GM03348 (cell line): ENCODE measurements around the gene FAM78A.

Source experiments
- DNase-seq: peaks from one replicate; pipeline ENCODE4 v3.0.0; 2012; ENCODE audit warnings: low spot score

The FAM78A gene

DNA sequence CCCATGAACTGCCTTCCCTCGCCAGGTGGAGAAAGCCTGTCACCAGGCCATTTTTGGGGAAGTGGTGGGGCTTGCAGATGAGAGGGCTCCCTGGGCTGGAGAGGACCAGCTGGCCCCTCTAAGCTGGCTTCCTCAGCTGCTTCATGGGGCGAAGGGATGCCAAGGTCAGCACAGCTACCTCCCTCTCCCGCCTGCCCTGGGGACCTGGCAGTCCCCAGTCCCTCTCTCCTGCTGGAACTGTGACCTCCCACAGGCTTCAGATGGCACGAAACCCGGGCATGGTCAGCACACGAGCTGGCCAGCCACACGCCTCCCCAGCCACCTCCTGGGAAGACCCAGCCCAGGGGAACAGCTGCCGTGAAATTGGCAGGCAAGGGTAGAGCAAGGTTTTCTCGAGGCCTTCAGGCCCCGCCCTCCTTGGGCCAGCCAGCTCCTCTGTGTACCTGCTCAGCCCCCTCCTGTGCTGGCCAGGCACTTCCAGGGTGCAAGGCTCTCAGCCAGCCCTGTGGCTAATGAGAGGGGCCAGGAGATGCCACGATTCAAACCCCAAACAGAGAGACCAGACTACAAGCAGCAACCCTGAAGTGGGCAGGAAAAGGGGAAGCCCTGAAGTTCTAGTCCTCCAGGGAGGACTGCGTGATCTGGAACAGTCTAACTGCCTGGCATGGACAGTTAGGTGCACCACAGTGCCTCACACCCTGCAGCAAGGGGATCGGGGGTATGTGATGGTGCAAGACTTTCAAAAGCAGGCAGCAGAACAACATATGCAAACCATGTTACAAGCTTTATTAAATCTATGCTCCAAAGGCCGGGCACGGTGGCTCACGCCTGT is 26.1 kb upstream of the FAM78A start:
- DNase-seq: no peak

DNA sequence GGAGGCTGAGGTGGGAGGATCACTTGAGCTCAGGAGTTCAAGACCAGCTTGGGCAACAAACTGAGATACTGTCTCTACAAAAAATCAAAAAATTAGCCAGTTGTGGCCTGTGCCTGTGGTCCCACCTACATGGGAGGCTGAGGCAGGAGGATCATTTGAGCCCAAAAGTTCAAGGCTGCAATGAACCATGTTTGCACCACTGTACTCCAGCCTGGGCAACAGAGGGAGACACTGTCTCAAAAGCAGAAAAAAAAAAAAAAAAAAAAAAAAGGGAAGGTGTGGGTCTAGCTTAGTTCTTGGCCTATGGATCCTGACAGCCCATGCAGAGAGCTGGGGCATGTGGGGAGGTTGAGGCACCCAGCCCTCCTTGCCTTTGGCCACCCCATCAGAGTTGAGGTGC is 24.1 kb upstream of the FAM78A start:
- no peak for DNase-seq

DNA sequence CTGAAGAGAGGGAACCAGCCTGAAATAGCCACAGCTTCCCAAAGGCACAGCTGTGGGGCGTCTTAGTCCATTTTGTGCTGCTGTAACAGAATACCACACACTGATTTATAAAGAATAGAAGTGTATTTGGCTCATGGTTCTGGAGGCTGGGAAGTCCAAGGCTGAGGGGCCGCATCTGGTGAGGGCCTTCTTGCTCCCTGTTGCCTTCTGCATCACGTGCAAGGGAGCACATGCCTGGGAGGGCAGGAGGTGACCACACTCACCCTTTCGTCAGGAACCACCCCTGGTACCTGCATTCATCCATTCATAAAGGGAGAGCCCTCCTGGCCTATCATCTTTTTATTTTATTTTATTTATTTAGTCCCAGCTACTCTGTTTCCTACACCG is 23.6 kb upstream of the FAM78A start:
- no peak for DNase-seq

DNA sequence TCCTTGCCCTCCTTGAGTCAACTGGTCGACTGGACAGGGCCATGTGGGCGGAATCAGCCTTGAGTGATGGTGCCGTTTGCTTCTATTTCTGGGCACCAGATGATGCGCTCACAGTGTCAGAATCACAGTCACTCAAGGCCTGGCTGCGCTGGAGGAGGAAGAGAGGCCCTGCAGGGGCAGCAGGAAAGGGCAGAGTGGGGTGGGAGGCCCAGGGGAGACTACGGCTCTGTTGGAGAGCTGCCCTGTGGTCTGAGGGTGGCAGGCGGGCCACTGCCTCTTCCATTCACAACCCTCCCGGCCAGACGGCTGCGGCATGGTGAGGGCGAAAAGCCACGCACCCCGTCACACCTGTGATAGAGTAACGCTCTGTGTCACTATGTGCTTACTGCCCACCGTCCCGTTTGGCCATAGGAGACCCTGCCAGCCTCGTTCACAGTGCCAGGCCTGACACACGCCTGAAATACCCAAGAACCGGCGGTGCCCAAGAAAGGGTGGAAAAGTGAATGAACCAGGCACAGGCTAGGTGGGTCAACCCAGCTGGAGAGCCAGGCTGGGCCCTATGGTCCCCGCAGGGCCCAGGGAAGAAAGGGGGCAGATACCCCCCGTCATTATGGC is 23.1 kb upstream of the FAM78A start:
- no peak for DNase-seq

DNA sequence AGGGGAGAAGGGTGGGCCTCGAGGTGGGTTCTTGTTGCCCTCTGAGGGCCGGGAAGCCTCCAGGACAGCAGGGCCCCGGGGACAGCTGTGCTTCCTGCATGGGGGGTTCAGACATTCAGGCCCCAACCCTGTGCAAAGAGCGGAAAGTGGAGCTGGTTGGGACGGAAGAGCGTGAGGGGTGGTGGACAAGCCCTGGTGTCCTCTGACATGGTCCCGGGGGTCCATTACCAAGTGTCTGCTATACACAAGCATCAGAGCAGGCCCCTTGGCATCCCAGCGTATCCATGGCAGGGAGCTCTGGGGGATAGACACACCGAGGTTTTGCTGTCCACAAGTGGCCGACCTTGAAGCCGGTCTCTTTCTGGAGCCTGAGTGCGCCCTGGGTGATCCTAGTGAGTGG is 22.5 kb upstream of the FAM78A start:
- DNase-seq: no peak

DNA sequence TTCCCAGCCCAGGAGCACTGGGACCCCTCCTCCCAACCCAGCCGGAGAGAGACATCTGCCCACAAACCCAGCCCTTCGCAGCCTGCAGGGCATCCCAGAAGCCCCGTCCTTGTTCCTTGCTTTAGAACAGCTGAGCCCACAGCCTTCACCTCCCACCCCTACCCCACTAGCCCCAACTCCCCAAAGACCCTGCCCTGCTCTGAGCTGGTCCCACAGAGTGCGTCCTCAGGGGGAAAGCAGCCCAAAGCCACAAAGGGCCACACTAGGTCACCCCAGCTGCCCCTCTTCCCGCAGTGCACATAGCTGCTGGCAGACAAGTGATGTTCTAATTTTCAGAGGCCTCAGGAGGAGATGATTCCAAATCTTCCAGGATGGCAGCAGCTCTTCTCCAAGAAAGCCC is 22.0 kb upstream of the FAM78A start:
- no peak for DNase-seq

DNA sequence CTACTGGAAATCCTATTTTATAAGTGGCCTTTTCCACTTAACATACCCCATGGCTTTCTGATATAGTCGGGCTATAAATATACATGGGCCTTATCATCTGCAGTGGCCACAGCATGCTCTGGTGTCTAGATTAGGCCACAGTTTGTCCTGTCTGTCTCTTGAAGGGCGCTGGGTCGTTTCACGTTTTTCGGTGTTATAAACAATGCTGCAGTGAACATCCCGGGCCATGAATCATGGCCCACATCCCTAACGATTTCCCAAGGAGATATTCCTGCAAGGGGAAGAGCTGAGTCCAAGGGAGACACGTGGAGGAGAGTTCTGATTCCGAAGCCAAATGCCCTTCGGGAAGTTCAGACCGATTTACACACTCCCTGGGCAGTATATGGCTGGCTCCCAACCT is 21.6 kb upstream of the FAM78A start:
- DNase-seq: no peak

DNA sequence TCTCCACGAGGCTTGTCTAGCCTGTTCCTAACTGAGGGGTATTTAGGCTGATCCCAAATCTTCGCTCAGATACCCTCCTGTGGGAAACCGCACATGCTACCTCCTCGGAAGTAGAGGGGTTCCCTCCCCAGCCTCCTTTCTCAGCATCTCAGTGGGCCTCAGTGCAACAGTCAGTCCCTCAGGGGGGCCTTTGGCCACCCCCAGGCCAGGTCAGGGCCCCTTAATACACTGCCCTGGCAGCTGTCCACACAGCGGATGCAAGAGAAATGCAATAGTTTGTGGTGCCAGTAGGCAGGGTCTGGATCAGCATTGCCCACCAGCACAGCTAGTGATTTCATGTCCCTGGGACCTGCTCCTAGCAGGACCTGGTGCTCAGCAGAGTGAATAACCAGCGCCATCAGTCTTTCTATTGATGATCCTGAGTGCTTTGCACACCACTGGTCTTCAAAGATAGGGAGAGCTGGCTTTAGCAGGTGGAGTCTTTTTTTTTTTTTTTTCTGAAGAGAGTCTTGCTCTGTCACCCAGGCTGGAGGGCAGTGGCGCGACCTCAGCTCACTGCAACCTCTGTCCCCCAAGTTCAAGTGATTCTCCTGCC is 20.7 kb upstream of the FAM78A start:
- DNase-seq: no peak

DNA sequence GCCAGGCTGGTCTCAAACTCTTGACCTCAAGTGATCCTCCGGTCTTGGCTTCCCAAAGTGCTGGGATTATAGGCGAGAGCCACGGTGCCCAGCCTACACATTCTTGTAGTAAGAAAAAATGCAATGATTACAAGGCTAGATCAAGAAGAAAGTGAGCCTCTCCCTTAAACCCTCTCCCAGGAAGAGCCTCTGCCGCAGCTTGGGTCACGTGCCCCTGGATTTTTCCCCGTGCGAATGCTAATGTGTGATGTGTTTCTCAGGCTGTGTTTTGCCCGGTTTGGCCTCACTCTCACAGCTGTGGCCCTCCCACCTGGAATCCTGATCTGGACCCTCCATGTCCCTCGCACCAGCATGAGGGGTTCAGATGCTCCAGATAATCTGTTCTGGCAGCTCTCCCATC is 20.1 kb upstream of the FAM78A start:
- DNase-seq: no peak

DNA sequence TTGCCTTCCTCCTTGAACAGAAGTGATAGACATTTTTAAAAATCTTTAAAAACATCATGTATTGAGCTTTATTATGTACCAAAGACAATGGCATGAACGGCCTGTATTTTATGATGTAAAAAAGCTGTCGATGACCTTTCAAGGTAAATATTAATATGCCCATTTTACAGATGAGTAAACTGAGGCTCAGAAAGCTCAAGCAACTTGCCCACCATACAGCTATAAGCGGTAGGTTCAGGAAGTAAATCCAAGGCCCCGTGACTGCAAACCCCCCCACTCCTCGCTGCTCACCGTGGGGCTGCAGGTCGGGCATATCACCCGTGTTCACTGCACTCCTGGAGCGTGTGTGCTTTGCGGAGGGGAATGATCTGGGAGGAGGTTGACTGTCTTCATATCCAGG is 16.6 kb upstream of the FAM78A start:
- DNase-seq: no peak

DNA sequence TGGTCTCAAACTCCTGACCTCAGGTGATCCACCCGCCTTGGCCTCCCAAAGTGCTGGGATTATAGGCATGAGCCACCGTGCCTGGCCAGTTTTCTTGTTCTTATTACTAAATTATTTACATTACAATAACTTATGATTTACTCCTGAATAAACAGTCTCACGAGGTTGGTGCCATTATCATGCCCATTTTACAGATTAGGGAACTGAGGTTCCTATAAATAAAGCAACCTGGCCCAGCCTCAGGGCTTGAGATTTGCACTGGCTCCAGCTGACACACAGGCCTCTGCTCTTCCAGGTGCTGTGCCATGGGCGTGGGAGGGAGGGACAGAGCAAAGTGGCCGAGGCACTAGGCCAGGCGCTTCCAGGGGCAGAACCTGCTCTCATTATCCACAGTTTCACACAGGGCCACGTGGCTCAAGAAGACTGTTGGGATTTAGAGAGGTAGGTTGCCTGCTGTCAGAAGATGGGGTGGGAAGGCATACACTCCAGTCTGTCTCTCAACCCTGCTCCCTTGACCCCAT is 15.5 kb upstream of the FAM78A start:
- DNase-seq: no peak

DNA sequence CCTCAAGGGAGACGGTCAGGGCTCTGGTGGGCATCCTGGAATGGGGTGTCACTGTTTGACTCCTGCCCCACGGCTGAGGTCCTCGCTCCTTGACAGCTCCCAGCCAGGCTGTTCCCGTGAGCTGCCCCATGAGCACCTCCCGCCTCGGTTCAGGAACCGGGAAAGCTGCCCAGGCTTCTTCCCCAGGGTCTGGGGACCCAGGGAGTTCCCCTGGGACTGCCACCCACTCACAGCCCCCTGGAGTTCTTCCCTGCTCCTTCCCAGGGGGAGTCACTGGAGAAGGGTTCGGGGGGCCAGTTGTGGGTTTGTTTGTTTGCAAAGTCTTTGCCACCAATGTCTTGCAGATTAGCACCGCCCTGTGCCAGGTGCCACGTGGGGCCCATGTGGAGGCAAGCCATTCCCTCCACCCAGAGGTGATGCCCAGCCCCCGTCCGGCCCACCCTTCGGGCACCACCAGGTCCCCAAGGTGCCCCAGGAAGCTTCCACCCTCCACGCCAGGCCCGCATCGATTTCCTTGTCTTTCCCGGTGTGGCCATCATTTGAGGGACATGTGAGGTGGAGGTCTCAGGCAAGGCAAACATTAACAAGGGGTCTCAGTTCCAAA is 14.6 kb upstream of the FAM78A start:
- no peak for DNase-seq

DNA sequence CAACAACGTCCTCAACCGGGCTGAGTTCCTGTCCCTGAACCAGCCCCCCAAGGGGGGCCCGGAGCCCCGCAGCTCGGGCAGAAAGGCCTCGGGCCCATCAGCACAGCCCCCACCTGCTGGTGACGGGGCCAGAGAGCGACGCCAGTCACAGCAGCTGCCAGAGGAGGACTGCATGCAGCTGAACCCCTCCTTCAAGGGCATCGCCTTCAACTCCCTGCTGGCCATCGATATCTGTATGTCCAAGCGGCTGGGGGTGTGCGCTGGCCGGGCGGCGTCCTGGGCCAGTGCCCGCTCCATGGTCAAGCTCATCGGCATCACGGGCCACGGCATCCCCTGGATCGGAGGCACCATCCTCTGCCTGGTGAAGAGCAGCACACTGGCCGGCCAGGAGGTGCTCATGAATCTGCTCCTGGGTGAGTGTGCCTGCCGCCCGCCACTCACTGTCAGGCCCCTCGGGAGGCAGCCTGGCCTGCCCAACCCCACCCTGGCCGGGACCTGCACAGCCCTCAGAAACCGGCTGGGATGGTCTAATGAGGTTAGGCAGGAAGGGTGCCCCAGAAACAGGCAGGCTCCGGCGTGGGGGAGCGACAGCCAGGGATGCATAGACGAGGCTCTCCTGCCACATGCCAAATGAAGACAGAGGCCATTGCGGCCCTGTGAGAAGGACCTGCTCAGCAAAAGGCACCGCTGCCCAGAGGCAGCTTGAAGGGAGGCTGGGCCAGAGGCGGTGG is 13.9 kb upstream of the FAM78A start:
- DNase-seq: no peak

DNA sequence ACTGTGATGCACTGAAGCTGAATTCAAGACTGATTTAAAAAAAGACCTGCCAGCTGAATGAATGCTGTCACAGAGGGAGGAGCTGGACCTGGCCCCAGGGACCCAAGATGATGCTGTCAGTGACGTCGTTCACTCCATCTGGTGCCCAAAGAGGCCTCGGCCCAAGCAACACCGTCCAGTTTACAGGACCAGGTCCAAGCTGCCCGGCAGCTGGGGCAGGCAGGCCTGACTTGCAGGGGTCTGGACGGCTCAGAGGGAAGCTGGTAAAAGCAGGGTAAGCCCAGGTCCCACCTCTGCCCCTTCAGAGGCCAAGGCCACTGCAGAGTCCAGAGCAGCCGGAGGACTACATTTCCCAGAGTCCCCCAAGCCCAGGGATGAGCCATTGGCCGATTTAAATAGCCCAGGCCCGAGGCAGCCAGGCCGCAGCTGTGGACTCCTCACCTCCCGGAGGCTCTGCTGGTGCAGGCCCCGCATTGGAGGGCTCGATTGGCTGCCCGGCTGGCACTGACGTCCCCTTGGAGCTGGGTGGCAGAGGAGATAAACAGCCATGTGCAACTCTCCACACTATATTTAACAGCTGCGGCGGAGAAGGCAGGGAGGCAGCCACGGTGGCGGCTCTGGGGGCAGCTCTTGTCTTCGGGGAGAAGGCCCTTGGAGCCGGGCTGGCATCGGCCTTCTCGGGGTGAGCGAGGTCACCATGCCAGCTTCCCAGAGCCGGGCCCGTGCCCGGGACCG is 13.2 kb upstream of the FAM78A start, which contains the start of gene PLPP7:
Gene PLPP7 (plus strand): TSS at position 423 of the 735 bp plus-strand sequence. CDS start 275 bp downstream, at position 698.
- peak; percentile 43 for DNase-seq

DNA sequence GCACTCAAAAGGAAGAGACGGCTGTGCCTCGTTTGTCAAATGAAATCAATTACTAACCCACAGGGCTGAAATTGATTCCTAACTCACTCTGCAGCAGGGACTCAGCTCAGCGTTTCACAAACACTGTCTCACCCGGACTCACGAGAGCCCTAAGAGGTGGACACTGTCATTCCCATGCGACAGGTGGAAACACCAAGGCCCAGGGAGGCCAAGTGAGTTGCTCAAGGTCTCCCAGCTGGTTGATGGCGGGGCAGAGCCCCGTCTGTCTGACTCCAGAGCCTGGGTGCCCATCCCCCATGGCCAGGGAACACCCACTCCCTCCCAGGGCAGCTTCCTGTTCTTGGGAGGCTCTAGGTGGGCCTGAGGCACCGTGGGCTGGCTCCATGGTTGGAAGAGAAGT is 11.9 kb upstream of the FAM78A start:
- no peak for DNase-seq

DNA sequence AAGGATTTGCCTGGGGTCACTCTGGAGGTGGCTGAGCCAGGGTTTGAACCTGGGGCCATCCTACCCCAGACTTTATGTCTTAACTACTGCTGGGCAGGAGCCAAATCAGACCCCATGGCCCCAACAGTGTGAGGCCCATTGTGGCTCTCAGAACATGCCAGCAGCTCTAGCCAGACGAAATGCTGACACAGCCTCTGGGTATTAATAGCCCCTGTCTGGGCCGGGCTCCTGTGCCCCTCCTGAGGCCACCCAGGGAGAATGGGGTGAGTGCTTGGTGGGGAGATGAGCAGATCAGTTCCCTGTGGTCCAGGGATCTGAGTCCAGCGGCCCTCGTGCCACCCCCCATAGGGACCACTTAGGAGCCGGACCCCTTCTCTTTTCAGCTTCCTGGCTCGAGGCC is 11.0 kb upstream of the FAM78A start:
- DNase-seq: no peak

DNA sequence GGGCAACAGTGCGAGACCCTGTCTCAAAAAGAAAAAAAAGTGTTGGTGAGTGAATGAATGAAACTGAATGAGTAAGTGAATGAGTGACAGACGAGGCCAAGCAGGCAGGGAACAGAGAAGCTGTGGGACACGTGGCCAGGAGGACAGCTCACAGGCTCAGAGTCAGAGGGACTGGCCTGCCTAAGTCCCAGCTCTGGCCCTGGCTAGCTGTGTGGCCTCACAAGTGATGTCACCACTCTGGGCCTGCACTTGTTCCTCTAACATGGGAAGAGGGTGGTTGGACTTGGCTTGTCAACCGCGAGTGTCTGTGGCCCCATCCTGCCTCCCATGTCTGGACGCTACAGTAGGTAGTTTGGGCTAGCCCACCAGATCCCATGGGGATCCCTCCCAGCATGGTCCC is 8.5 kb upstream of the FAM78A start:
- DNase-seq: no peak

DNA sequence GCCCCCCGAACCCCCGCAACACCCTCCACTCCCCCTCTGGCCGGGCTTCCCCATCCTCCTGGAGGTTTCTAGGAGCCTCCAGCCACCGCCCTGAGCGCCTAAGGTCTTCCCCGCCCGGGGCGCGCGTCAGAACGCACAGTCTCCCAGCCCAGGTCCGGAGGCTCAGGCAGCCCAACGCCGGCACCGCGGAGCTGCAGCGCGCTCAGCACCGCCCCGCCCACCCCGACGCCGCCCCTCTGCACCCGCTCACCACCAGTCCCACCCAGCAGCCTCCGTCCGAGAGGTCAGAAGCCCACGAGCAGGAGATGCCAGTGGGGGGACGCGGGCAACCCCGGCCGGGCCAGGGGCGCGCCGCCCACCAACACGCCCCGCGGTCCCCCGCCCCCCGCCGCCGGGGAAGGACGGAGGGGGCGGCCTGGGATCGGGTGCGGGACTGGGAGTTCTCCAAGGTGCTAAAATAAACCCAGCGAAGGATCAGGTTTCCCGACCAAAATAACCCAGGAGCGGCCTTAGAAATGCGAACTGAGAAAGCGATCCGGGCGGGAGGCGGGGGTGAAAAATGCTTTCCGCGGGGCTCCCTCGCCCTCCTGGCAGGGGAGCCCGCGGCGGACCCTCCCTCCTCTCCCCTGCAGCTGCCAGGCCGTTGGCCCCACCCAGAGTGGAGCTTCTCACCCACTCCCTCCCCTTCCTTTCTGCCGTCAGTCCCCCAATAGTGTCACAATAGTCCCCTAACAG is 6.5 kb upstream of the FAM78A start:
- peak; percentile 48 for DNase-seq

DNA sequence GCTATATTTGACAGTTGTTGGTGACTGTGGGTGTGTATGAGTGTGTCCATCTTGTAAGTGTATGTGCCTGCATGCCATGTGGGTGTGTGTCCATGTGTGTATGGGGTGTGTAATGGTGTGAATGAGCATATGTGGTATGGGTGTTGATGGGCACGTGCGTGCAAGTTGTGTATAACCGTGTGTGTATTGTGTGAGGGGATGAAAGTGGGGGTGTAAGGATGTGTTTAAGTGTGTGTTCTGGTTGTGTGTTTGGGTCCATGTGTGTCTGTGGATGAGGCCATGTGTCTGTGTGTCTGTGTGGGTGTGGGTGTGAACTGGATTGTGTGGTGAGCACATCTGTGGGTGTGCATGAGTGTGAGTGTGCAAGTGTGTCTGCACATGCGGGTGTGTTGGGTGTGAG is 5.9 kb upstream of the FAM78A start:
- no peak for DNase-seq

DNA sequence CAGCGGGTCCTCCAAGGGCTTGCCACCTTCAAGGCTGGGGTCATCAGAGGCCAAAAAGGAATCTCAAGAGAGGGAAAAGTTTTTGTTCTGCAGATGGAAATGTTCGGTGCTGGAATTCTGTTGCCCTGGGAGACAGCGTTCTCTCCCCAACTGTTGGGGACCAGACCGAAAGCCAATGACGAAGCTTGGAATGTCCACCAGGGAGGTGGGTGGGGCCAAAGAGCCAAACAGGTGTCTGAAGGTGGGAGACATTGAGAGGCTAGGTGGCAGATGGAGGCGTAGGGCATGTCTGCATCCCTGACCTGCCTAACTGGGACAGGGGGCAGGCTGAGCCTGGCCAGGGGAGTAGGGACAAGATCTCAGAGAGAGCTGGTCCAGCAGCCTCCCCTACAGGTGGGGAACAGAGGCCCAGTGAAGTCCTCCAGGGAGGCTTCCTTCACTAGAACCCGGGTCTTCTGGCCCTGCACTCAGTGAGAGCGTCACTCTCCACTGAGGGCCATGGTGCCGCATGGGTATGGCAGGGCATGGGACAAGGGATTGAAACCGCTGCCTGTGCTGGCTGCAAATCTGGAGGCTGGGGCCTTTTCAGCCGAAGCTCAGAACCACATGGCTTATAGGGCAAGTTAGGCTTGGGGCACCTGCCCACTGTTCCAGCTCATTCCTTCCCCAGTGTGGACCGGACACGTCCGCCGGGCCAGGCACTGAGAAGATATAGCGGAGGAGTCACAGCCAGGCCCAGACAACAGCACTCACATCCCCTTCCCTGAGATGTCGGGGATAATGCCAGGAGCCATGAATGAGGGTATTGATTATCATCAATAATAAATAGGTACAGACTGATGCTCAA is 5.0 kb upstream of the FAM78A start:
- no peak for DNase-seq
